ENCODE measurements around the gene EMSY. TPM values are rescaled to one million over a fixed set of nuclear protein-coding genes. Genes with fewer than 3 reads are reported as not detected.

EMSY gene
- total and polyA plus RNA-seq, 2 donors (not counting 3 experiments of a cell fraction or from before 2014, with no cell fraction given): 18.3 to 25.7 TPM

DNA sequence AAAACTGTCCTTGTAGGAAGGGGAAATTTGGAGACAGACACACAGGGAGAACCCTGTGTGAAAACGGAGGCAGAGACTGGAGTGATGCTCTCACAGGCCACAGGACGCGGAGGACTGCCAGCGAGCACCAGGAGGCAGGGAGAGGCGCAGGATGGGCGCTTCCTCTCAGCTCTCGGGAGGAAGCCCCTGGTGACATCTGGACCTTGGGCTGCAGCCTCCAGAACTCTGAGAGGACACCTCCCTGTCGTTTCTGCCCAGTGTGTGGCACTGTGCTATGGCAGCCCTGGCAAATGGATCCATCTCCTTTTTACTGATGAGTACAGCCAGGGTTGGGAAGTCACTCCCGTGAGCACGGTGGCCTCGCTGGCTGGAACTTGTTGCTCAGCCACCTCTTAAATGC lies 151.8 kb downstream of the EMSY start:
- dilution Hi-C loops (cut with MboI; ENCODE audit: extremely low pct_ligation_motif_present, low sequenced_read_pairs): no loop called here
- POLR2A ChIA-PET: no interaction called here

More for the DNA sequence above, 151.8 kb downstream of the EMSY start:
- no peak overlapping the region for H3K4me2 ChIP-seq (ENCODE audit: insufficient read depth, low read length)
- CTCF ChIA-PET: no interaction called here
- no peaks in the 10 kb centered on the region for H3K79me2 ChIP-seq (ENCODE audit: control insufficient read depth, insufficient read depth, low read length)
- no TSS peak for BruUV-seq (replicated peaks)
- H2AFZ ChIP-seq (ENCODE audit: low read depth, low read length): no peak overlapping the region
- no peaks in the 10 kb centered on the region for H4K20me1 ChIP-seq (replicated peaks; ENCODE audit: control insufficient read depth, extremely low read depth, insufficient read depth, low read length)
- no peak overlapping the region for H3K27ac ChIP-seq (ENCODE audit: insufficient read depth, low read depth, low read length)
- H3K9ac ChIP-seq (replicated peaks; ENCODE audit: extremely low read depth, insufficient read depth, low read length): no peak overlapping the region
- H3K4me1 ChIP-seq (ENCODE audit: control insufficient read depth, extremely low read depth, insufficient read depth, low read length): no peaks in the 10 kb centered on the region
- no peak overlapping the region for H3K4me3 ChIP-seq (replicated peaks in 1 of 3; ENCODE audit: insufficient read depth in 1 of 3, low read depth in 1 of 3, low read length in 3 of 3)
- DNase-seq (ENCODE audit: low read depth, low spot score): no peak
- H3K27me3 ChIP-seq (ENCODE audit: control insufficient read depth in 2 of 2, insufficient read depth in 2 of 2, low read length in 2 of 2): no peaks in the 10 kb centered on the region
- no peaks in the 10 kb centered on the region for H3K9me1 ChIP-seq (replicated peaks; ENCODE audit: control insufficient read depth, extremely low read depth, insufficient read depth, low read length)
- no peak for FAIRE-seq
- H3K36me3 ChIP-seq (ENCODE audit: control insufficient read depth in 2 of 2, extremely low read depth in 1 of 2, insufficient read depth in 2 of 2, low read length in 2 of 2): no peaks in the 10 kb centered on the region
- H3K9me3 ChIP-seq (replicated peaks; ENCODE audit: control insufficient read depth, insufficient read depth, low read length): no peaks in the 10 kb centered on the region
- TF ChIP-seq MYC (IDR thresholded peaks at IDR 0.05; ENCODE audit: low read depth, low read length): no peak
- TF ChIP-seq, protein P1, sequence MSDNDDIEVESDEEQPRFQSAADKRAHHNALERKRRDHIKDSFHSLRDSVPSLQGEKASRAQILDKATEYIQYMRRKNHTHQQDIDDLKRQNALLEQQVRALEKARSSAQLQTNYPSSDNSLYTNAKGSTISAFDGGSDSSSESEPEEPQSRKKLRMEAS (IDR thresholded peaks at IDR 0.05; ENCODE audit: insufficient read depth, insufficient read length): no peak
- TF ChIP-seq, protein P2, sequence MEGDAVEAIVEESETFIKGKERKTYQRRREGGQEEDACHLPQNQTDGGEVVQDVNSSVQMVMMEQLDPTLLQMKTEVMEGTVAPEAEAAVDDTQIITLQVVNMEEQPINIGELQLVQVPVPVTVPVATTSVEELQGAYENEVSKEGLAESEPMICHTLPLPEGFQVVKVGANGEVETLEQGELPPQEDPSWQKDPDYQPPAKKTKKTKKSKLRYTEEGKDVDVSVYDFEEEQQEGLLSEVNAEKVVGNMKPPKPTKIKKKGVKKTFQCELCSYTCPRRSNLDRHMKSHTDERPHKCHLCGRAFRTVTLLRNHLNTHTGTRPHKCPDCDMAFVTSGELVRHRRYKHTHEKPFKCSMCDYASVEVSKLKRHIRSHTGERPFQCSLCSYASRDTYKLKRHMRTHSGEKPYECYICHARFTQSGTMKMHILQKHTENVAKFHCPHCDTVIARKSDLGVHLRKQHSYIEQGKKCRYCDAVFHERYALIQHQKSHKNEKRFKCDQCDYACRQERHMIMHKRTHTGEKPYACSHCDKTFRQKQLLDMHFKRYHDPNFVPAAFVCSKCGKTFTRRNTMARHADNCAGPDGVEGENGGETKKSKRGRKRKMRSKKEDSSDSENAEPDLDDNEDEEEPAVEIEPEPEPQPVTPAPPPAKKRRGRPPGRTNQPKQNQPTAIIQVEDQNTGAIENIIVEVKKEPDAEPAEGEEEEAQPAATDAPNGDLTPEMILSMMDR (IDR thresholded peaks at IDR 0.05; ENCODE audit: extremely low read depth in 1 of 2, insufficient read depth in 1 of 2, low read depth in 1 of 2, low read length in 2 of 2): no peak
- TF ChIP-seq POLR2A (IDR thresholded peaks at IDR 0.05; ENCODE audit: low read depth, low read length): no peak
- TF ChIP-seq POLR2AphosphoS5 (IDR thresholded peaks at IDR 0.05; ENCODE audit: insufficient read depth, low read depth, low read length): no peak
- TF ChIP-seq GATA2 (IDR thresholded peaks at IDR 0.05; ENCODE audit: insufficient read depth, insufficient read length, low read depth, low read length): no peak
- intact Hi-C loops (cut with micrococcal nuclease): no loop called here

All from endothelial cell of umbilical vein (primary cell).